Mesenteric fat pad (tissue), 1 donor: ENCODE measurements around the gene ZSWIM9. TPM values are rescaled to one million over a fixed set of nuclear protein-coding genes. Genes with fewer than 3 reads are reported as not detected.

ENCODE experiments used
- DNase-seq: peaks from one replicate; pipeline ENCODE4 v3.0.0-alpha.2; 2020; ENCODE audit warnings: low spot score
- long read RNA-seq: library from polyadenylated mRNA; unstranded; transcript quantifications from one replicate; pipeline ENCODE4 v2.0.0, GENCODE V29; 2020
- total RNA-seq: library from RNA; stranded (reverse); fragmentation: NEBNext Ultra II Directional; extraction: Animal tissue kit (Norgen Biotek cat#: 25700); gene quantifications from one replicate; pipeline ENCODE4 v1.2.1, GENCODE V29; 2021
- donor health status: DM: yes; HTN: yes; CAD: no.

The ZSWIM9 gene
- total RNA-seq: 5.3 TPM
- long read RNA-seq, partial matches to known transcripts: 0 of 1 reads
- long read RNA-seq, other reads (novel, unspliced or antisense): 1 of 1 reads

GRCh38 chr19:48169939-48170803 lies at the start of gene ZSWIM9, which contains the start of gene LIG1:
ZSWIM9 (plus strand) TSS chr19:48170680; CDS start chr19:48171803, 1,123 bp downstream.
LIG1 (minus strand) TSS chr19:48170344; CDS start chr19:48165566, 4,778 bp downstream.
- peak; percentile 96 for DNase-seq

- no peak for DNase-seq
Observed at GRCh38 chr19:48121066-48121465, 49.4 kb upstream of the ZSWIM9 start.

GRCh38 chr19:48121909-48122371 lies 48.5 kb upstream of the ZSWIM9 start:
- no peak for DNase-seq

GRCh38 chr19:48122421-48122820 lies 48.1 kb upstream of the ZSWIM9 start:
- no peak for DNase-seq

- DNase-seq: no peak
Observed at GRCh38 chr19:48123907-48124651, 46.4 kb upstream of the ZSWIM9 start.

- DNase-seq: no peak
Observed at GRCh38 chr19:48127561-48127960, 42.9 kb upstream of the ZSWIM9 start.

- no peak for DNase-seq
Observed at GRCh38 chr19:48133094-48133493, 37.4 kb upstream of the ZSWIM9 start.

GRCh38 chr19:48135411-48135810 lies 35.1 kb upstream of the ZSWIM9 start:
- no peak for DNase-seq

- no peak for DNase-seq
Observed at GRCh38 chr19:48136547-48136946, 33.9 kb upstream of the ZSWIM9 start.

GRCh38 chr19:48137411-48137810 lies 33.1 kb upstream of the ZSWIM9 start:
- DNase-seq: no peak

GRCh38 chr19:48139053-48139452 lies 31.4 kb upstream of the ZSWIM9 start:
- no peak for DNase-seq

- DNase-seq: no peak
Observed at GRCh38 chr19:48147597-48148175, 22.8 kb upstream of the ZSWIM9 start.

- no peak for DNase-seq
Observed at GRCh38 chr19:48148576-48148975, 21.9 kb upstream of the ZSWIM9 start.

GRCh38 chr19:48149430-48149829 lies 21.1 kb upstream of the ZSWIM9 start:
- no peak for DNase-seq

GRCh38 chr19:48152551-48152950 lies 17.9 kb upstream of the ZSWIM9 start:
- DNase-seq: no peak

GRCh38 chr19:48154003-48154402 lies 16.5 kb upstream of the ZSWIM9 start:
- no peak for DNase-seq

- DNase-seq: no peak
Observed at GRCh38 chr19:48158210-48158790, 12.2 kb upstream of the ZSWIM9 start.

GRCh38 chr19:48168689-48169088 lies 1.8 kb upstream of the ZSWIM9 start:
- DNase-seq: no peak

GRCh38 chr19:48169578-48169938 lies 922 bp upstream of the ZSWIM9 start:
- peak; percentile 95 for DNase-seq

- no peak for DNase-seq
Observed at GRCh38 chr19:48170817-48171347, 402 bp downstream of the ZSWIM9 start.

GRCh38 chr19:48171710-48172109 lies 1.2 kb downstream of the ZSWIM9 start:
- DNase-seq: no peak
